GM12892 (cell line): ENCODE data around the gene RFFL.
"Not testable (repeated sequence)": the region's sequence is repeated elsewhere in the genome, so short reads cannot be mapped to it uniquely, and the experiment has no call there.

Experiments
- POLR2A ChIP-seq: IDR thresholded peaks from 2 replicates; pipeline ENCODE4 v1.6.1; 2011; ENCODE audit warnings: low read depth, low read length, control low read depth
- POLR2AphosphoS5 ChIP-seq: IDR thresholded peaks from 2 replicates; pipeline ENCODE4 v1.6.1; 2011; ENCODE audit warnings: low read depth, low read length, control low read depth

- not testable (repeated sequence) for TF ChIP-seq POLR2A, POLR2AphosphoS5
Measured at GRCh38 chr17:35028097-35028496, 35.4 kb downstream of the RFFL start.
